Measurements from ENCODE around the gene NFASC. TPM values are rescaled to one million over a fixed set of nuclear protein-coding genes. Genes with fewer than 3 reads are reported as not detected.

NFASC gene
- total RNA-seq, 1 donor from 2014 or later: 11.1 TPM

GRCh38 chr1:204920511-204920910 is 49.8 kb downstream of the NFASC start:
- DNase-seq (no peak), ATAC-seq (ENCODE audit: poor library complexity) (no peak)
- intact Hi-C loops (cut with DNase I): no loop called here

- DNase-seq (no peak), ATAC-seq (ENCODE audit: poor library complexity) (no peak)
- intact Hi-C loops (cut with DNase I): no loop called here
Observed at GRCh38 chr1:204920967-204921366, 50.3 kb downstream of the NFASC start.

GRCh38 chr1:204921855-204922516 is 51.3 kb downstream of the NFASC start:
- peak; percentile 39 for ATAC-seq (ENCODE audit: poor library complexity)
- DNase-seq: no peak
- intact Hi-C loops (cut with DNase I): no loop called here

- intact Hi-C loops (cut with DNase I): no loop called here
- DNase-seq (no peak), ATAC-seq (ENCODE audit: poor library complexity) (no peak)
Observed at GRCh38 chr1:204923201-204923600, 52.5 kb downstream of the NFASC start.

GRCh38 chr1:204923626-204924012 is 53.0 kb downstream of the NFASC start:
- ATAC-seq (ENCODE audit: poor library complexity) (no peak), DNase-seq (no peak)
- intact Hi-C loops (cut with DNase I): no loop called here

- ATAC-seq (ENCODE audit: poor library complexity): no peak
- intact Hi-C loops (cut with DNase I): no loop called here
- no peak for DNase-seq
Observed at GRCh38 chr1:204924013-204924759, 53.5 kb downstream of the NFASC start.

- intact Hi-C loops (cut with DNase I): no loop called here
- DNase-seq: no peak
Observed at GRCh38 chr1:204925701-204926100, 55.0 kb downstream of the NFASC start.

GRCh38 chr1:204927673-204928641 is 57.3 kb downstream of the NFASC start:
- ATAC-seq (ENCODE audit: poor library complexity) (no peak), DNase-seq (no peak)
- intact Hi-C loops (cut with DNase I): no loop called here

More at GRCh38 chr1:204925701-204926100, 55.0 kb downstream of the NFASC start:
- no peak for ATAC-seq (ENCODE audit: poor library complexity)

GRCh38 chr1:204928671-204929486 is 58.2 kb downstream of the NFASC start:
- ATAC-seq (ENCODE audit: poor library complexity) (no peak), DNase-seq (no peak)
- intact Hi-C loops (cut with DNase I): no loop called here

GRCh38 chr1:204929487-204930154 is 59.0 kb downstream of the NFASC start:
- ATAC-seq (ENCODE audit: poor library complexity) (no peak), DNase-seq (no peak)
- intact Hi-C loops (cut with DNase I): no loop called here

- intact Hi-C loops (cut with DNase I): no loop called here
- ATAC-seq (ENCODE audit: poor library complexity) (no peak), DNase-seq (no peak)
Observed at GRCh38 chr1:204930155-204930523, 59.5 kb downstream of the NFASC start.

- intact Hi-C loops (cut with DNase I): no loop called here
- no peak for ATAC-seq (ENCODE audit: poor library complexity)
- no peak for DNase-seq
Observed at GRCh38 chr1:204931313-204931712, 60.7 kb downstream of the NFASC start.

- no peak for ATAC-seq (ENCODE audit: poor library complexity)
- DNase-seq: no peak
- intact Hi-C loops (cut with DNase I): no loop called here
Observed at GRCh38 chr1:204931768-204932572, 61.3 kb downstream of the NFASC start.

- no peak for DNase-seq
- ATAC-seq (ENCODE audit: poor library complexity): no peak
- intact Hi-C loops (cut with DNase I): no loop called here
Observed at GRCh38 chr1:204932573-204932909, 61.9 kb downstream of the NFASC start.

GRCh38 chr1:204935155-204935554 is 64.5 kb downstream of the NFASC start:
- intact Hi-C loops (cut with DNase I): no loop called here

GRCh38 chr1:204936765-204937164 is 66.1 kb downstream of the NFASC start:
- intact Hi-C loops (cut with DNase I): no loop called here
- ATAC-seq (ENCODE audit: poor library complexity) (no peak), DNase-seq (no peak)

More at GRCh38 chr1:204935155-204935554, 64.5 kb downstream of the NFASC start:
- ATAC-seq (ENCODE audit: poor library complexity) (no peak), DNase-seq (no peak)

GRCh38 chr1:204937901-204938300 is 67.2 kb downstream of the NFASC start:
- ATAC-seq (ENCODE audit: poor library complexity) (no peak), DNase-seq (no peak)
- intact Hi-C loops (cut with DNase I): no loop called here

Data from Right ventricle myocardium superior (tissue), 1 donor.